GM19468 (cell line): ENCODE data around the gene ATG3.

Experiments
- ATAC-seq: cut with Tn5 transposase; IDR thresholded peaks from one replicate; pipeline ENCODE4 v1.9.1; 2021; ENCODE audit warnings: mild to moderate bottlenecking, moderate library complexity, moderate number of reproducible peaks; ENCODE audit not compliant: unreplicated experiment; ENCODE audit errors: extremely low read depth

The ATG3 gene

DNA sequence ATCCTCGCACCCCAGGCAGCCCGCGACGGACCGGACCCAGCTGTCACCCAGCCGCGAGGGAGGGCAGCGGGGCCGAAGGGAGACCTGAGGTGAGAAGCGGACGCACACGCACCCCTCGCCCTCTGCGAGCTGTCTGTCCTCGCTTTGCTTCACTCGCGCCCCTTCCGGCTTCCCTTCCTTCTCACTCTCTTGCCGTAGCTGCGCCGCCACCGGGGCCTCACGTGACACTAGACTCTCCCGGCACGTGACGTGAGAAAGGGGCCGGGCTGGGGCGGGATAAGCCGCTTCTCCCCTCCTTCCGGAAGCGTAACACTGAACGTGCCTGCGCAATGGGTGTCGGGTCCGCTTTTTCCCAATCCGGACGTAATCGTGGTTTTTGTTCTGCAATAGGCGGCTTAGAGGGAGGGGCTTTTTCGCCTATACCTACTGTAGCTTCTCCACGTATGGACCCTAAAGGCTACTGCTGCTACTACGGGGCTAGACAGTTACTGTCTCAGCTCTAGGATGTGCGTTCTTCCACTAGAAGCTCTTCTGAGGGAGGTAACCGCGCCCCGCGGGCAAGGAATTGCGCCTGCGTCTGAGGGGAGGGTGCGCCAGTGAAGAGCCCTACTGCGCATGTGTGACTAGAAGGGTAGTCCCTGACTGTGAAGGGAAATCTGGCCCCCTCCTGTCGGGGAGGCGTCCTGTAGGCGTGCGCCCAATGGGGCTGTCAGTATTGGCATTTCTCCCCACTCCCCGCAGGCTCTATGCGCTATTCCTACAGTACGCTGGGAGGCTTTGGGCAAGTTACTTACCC lies at the start of gene ATG3, which contains the start of gene SLC35A5:
Gene ATG3, minus strand, starts transcription at position 229 of the 796 bp plus-strand sequence. CDS start 434 bp downstream, outside the sequence.
Gene SLC35A5, plus strand, starts transcription at position 312 of the 796 bp plus-strand sequence. CDS start 1,359 bp downstream, outside the sequence.
- ATAC-seq = peak; percentile 81

DNA sequence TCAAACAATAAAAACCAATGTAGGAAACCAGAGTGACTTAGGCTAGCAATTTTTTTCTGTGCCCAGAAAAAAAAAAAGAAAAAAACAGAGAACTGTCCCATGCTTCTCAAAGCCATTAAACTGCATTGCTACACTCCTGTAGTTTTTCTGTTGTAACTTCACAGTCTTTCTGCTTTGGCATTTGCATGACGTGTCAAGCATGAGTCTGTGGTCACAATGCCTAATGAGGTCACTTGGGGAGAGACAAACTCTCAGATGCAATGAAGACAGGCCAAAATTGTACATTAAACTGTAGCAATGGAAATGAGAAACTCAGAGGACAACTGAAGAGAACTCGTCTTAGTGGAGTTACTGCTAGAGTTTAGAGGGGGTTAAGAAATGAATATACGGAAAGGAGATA lies 48.4 kb upstream of the ATG3 start:
- no peak for ATAC-seq

DNA sequence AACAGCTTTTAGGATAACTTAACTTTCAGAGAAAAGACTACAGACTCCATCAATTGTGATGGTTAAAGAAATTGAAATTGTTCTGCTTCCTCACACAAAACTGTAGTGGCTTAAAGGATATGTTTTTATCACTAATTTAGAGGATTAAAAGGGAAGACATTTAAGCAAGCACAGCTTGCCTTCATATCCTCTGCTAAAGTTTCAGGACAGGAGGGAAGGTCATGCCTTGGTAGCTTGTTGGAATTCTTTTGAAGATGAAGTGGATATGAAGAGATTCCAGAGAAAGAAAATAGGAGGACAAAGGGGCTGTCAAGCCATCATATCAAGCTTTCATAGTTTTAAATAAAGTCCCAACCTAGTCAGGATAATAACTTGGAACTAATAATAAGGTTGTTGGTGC lies 46.1 kb upstream of the ATG3 start:
- ATAC-seq = no peak

DNA sequence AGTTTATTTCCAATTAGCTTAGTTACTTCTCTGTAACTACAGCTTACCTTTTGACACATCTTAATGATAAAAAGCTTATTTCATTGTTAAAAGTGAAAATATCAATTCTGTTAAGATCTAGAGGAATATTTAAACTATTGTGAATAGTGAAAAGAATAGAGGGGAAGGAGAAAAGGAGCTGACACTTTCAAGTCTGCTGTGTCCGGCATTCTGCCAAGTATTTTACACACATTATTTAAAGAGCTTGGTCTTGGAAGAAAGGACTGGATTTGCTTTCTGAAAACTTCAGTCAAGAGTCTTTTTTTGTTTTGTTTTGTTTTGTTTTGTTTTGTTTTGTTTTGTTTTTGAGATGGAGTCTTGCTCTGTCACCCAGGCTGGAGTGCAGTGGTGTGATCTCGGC lies 44.3 kb upstream of the ATG3 start:
- ATAC-seq = no peak

DNA sequence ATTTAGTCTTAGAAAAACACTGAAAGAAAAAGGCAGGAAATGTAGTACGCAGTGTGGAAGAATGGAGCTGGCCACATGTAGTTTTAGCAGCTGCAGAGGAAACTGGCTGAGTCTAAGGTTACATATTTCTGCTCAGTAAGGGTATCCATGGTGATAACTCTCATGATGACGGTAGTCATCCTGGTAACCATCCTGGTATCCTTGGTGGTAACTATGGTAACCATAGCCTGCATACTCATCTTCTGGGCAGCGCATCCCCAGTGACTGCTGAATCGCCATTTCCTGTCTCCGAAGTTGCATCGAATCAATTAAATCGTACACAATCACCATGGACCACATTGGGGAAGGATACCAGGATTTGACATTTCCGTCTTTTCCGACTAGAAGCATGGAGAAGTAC lies 43.5 kb upstream of the ATG3 start:
- ATAC-seq = no peak

DNA sequence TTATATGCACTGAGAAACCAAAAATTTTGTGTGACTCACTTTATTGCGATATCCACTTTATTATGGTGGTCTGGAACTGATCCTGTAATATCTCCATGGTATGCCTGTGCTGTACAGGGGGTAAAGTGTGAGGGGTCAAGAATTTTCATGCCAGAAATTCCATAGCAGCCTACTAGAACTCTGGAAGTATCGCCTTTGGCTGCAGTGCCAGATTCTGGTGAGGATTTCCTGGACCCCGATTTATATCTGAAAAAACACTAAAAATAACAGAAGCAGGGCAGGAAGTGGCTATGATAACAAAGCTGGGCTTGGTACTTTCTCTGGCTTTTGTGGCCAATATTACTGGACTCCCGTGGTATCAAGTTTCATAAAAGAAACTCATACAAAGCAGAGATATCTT lies 42.8 kb upstream of the ATG3 start:
- no peak for ATAC-seq

DNA sequence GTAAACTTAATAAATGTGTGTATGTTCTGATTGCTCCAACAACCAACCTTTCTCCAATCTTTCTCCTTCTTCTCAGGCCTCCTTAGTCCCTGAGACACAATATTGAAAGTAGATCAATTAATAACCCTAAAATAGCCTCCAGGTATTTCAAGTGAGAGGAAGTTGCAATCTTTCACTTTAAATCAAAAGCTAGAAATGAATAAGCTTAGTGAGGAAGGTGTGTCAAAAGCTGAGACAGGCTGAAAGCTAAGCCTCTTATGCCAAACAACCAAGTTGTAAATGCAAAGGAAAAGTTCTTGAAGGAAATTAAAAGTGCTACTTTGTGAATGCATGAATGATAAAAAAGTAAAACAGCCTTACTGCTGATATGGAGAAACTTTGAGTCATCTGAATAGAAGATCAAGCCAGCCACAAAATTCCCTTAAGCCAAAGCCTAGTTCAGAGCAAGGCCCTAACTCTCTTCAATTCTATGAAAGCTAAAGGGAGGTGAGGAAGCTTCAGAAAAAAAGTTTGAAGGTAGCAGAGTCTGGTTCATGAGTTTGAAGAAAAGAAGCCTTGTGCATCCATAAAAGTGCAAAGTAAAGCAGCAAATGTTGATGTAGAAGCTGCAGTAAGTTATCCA lies 40.6 kb upstream of the ATG3 start:
- peak; percentile 56 for ATAC-seq

DNA sequence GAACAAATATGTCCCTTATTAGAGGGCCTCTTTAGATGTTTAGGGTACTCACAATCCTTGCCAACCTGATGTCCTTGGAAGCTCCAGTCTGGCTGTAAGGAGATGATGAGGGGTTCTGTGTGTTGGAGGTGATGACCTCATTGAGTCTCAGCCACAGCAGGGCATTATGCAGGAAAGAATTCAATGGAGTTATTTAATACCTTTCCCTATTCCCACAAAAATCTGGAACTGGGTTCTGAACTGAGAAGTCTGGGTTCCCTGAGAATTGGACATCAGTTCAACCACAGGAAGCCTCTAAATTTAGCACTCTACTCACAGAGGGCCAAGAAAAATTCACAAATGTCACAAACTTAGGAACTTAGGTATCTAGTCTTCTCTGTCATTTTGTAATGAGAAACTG lies 37.0 kb upstream of the ATG3 start:
- ATAC-seq = no peak

DNA sequence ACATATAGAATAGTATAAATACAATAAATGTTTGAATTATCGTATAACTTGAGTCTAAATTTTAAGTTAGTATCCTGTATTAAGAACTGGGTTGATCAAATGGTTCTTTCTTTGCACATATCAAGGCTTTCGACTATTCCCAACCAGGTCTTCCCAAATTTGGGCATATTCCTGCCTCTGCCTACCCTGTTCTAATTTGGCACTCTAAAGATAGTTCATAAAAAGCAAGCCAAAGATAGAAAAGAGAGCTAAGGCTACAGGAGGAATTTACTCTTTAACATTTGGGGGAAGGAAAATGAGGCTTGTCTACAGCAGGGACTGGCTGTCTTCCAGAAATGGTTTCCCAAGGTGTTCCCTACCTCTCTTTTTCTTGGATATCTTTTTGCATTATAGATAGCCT lies 36.2 kb upstream of the ATG3 start:
- no peak for ATAC-seq

DNA sequence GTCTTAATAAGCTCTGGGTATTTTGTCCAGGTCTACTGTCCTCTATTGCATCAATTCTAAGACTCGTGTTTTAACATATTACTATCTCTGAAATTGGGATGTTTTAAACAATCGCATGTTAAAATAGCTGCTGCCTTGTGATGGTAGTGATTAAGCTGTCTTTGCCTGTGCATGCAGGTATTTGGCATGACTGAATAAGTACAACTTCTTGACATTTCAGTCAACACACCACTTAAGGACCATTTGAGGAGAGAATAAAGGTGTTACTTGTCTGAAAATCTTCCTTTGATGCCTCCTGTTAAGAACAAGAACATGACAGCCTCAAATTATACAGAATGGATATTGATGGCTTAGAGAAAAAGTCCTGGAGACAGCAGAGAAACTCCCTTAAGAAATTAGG lies 33.1 kb upstream of the ATG3 start:
- no peak for ATAC-seq

DNA sequence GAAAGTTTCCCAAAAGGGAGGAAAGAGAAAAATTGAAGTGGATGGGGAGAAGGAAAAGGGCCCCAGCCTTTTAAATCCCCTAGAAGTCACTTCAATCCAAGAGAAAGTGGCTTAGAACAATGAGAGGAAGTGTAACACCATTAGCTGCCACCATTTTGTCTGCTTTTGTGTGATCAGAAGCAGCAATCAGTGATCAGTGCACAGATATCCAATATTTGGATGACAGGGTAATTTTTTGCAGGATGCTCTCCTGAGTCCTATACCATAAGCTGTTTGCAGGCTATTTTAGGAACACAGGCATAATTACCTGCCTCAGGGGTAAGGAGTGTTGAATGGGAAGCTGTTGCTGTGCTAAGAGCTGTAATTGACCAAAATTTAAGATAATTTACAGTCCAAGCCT lies 31.5 kb upstream of the ATG3 start:
- no peak for ATAC-seq

DNA sequence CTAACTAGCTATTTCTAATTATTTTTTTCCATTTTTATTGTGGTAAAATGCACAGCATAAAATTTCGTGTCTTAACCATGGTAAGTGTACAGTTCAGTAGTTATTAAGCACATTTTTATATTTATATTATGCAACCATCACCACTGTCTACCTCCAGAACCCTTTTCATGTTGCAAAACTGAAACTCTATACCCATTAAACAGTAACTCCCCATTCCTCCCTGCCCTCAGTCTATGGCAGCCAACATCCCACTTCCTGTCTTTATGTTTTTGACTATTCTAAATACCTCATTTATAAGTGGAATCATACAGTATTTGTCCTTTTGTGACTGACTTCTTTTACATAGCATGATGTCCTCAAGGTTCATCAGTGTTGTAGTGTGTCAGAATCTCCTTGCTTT lies 25.6 kb upstream of the ATG3 start:
- no peak for ATAC-seq

DNA sequence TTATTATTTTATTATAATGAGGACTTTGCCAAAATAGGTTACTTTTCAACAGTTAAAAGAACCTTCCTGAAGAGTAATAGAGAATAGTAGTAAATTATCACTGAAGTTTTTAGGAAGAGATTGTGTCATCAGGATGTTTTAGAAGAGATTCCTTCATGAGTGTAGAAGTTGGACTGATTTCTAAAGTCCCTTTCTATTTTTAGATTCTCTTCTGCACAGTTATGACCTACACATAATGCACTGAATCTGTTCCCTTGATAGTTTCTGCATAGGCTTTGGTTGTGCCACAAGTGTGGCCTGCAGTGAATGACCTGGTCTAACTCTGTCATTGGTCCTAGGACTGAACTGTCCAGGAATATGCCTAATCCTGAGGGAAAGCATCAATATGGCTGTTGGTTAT lies 24.0 kb upstream of the ATG3 start:
- ATAC-seq = no peak

DNA sequence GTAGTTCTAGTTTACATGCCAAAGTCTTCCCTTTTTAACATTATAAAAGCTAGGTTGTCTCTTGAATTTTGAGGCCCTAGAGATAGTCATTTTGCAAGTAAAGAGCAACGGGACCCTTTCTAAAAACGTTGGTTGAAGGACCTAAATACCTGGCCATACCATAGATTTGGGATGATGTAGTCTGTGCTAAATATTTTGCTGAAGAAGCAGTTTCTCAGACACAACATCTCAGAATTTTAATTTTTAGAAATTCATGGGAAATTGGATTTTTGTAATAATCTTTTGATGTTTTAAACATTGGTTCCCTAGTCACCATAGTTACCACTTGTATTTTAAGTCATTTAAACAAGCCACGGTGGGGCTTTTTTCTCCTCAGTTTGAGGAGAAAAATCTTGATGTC lies 21.3 kb upstream of the ATG3 start:
- ATAC-seq = no peak

DNA sequence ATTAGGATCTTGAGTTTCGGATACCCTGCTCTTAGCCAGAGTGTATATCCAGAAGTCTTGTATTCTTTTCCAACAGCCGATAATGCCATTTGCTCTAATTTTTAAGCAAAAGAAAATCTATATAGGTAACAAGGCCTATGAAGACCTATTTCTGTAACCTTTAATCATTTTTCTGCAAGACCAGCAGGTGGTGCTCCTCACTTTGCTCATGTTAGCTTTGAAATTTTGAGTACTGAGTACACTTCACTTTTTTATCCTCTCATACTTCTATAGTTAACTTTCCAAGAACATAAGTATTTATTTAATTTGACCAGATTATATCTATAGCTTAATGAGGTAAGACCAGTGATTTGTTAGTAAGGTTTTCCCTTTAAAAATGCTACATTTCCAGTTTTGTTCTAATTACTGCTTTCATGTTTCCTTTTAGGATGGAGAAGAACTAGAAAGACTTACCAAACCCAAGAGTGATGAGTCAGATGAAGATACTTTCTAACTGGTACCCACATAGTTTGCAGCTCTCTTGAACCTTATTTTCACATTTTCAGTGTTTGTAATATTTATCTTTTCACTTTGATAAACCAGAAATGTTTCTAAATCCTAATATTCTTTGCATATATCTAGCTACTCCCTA lies 20.6 kb upstream of the ATG3 start:
- ATAC-seq = no peak

DNA sequence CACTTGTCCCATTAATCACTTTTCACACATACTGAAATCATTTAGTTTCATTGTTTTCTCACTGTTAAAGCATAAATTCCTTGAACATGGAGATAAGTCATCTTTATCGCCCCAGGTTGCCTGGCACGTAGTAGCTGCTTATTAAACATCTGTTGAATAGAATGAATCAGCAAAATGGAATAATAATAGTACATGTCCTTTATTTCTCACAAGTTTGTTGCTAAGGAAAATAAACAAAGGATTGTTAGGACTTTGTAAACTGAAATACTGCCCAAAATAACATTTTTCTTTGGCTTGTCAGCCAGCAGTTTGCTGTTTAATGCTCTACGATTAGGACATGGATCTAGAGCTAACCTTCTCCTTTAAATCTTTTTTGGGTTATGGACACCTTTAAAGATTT lies 17.9 kb upstream of the ATG3 start:
- no peak for ATAC-seq

DNA sequence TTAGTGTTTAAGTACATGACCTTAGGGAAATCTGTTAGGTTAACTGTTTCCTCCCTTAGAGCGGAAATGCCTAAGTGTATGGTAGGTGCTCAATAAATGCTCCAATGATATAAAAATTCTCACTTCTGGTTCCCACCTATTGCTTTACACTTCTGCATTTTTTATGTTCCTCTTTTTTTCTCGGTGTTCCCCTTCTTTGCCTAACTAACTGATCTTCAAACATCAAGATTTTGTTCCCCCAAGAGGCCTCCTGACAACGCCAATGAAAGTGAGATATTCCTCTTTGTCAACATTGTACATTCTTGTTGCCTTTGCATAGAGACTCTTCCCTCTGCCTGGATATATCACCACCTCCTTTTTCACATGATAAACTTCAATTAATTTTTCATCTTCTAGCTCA lies 17.5 kb upstream of the ATG3 start:
- no peak for ATAC-seq

DNA sequence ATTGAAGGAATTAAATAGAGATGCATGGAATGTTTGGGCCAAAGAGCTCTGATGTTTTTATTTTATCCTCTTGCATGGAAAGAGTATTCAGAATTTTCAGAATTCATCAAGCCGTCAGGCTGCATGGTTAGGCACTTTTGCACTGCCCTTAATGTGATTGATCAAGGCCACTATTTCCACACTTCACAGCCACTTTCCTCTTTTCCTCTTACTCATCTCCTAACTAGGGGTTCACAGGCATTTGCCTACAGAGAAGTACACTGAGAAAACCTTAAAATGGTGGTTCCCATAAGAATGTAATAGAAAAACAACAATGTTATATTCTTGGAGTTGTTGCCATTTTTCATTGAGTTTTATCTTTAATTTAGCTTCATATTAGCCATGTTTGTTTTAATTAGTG lies 10.9 kb upstream of the ATG3 start:
- no peak for ATAC-seq

DNA sequence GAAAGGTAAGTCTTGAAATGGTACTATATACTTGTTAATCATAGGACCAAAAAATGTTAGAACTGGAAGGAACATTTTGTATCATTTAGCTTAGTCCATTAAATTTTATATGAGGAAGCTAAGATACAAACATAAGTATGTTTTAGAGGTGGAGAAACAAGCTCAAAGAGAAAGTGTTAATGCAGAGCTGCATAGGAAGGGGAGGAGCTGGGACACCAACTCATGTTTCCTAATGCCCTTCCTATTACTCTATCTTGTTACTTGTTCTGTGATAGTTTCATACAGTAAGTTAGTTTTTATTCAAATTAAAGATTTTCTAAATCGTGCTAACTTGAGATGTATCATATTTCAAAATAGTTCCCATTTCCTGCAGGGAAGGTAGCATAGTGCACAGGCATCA lies 7.5 kb upstream of the ATG3 start:
- no peak for ATAC-seq

DNA sequence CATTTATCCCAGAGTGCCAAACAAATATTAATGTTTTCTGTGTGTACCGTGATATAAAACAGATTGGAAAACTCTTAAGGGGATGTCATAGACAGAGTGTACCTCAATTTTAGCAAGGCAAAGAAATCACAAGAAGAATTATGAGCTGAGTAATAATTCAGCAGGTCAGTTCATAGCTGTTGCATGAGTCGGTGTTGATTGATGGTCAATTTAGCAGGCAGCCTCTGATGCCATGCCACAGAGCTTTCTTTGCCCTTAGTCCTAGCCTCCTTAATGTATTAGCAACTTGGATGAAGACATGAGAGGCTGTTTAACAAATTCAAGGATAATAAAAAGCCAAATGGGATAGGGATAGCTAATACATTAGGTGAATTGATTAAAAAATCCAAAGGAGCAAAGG lies 6.9 kb upstream of the ATG3 start:
- no peak for ATAC-seq

DNA sequence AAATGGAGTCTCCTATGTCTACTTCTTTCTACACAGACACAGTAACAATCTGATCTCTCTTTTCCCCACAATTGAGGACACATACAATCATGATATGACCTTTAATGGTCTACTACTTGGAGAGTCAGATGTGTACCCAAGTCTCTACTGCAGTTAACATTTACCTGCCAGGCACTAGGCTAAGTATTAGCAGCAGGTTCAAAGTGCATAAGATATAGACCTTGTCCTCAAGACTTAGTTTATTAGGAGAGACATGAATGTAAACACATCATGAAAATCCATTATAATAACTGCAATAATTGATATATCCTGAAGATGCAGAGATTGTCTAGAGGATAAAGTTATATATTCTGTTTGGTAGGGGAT lies 3.2 kb upstream of the ATG3 start:
- no peak for ATAC-seq
